ENCODE measurements around the gene FARP1.

FARP1 gene

DNA sequence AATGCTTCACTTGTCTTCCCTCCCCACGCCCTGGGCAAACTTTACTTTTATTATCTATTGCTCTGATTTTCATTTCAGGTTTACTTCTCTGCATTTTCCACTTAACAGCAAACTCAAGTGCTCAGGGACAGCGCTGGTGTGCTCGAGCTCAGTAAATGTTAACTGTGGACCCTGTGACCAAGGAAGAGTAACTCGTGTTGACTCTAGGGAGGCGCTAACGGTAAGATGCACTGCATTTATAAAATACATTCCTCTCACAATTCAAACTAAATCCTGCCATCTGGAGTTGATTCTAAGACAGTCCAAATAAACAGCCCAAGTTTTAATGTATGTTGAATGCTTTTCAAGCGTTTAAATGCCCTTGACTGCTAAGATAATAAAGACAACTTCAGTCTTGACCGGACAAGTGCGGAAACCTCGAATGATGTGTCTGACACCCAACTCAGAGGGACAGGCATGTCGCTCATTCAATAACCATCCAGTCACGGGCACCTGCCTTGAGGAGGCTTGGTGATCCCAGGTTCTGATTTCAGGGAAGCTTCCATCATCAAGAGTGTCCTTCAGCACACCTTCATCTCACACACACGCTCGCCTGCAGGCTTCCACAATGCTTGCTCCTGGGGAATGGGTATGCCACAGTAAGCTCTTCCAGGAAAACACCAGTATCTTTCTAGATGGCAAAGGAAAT is 340.9 kb downstream of the FARP1 start:
- TF ChIP-seq, protein P1, sequence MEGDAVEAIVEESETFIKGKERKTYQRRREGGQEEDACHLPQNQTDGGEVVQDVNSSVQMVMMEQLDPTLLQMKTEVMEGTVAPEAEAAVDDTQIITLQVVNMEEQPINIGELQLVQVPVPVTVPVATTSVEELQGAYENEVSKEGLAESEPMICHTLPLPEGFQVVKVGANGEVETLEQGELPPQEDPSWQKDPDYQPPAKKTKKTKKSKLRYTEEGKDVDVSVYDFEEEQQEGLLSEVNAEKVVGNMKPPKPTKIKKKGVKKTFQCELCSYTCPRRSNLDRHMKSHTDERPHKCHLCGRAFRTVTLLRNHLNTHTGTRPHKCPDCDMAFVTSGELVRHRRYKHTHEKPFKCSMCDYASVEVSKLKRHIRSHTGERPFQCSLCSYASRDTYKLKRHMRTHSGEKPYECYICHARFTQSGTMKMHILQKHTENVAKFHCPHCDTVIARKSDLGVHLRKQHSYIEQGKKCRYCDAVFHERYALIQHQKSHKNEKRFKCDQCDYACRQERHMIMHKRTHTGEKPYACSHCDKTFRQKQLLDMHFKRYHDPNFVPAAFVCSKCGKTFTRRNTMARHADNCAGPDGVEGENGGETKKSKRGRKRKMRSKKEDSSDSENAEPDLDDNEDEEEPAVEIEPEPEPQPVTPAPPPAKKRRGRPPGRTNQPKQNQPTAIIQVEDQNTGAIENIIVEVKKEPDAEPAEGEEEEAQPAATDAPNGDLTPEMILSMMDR (IDR thresholded peaks at IDR 0.05): no peak
- H3K27me3 ChIP-seq: no peaks in the 10 kb centered on the region
- H3K9me3 ChIP-seq: no peaks in the 10 kb centered on the region
- H3K36me3 ChIP-seq: peaks cover 9% of the 10 kb centered on the region
- H3K4me1 ChIP-seq (ENCODE audit: control insufficient read depth in 1 of 2, insufficient read depth in 1 of 2, low read depth in 1 of 2, low read length in 1 of 2): peaks cover 29 to 35% of the 10 kb centered on the region in 2 experiments
- no peak overlapping the region for H3K4me3 ChIP-seq (ENCODE audit: low read depth in 1 of 2, low read length in 1 of 2)
- H3K27ac ChIP-seq: peak overlapping the region; percentile 89

DNA sequence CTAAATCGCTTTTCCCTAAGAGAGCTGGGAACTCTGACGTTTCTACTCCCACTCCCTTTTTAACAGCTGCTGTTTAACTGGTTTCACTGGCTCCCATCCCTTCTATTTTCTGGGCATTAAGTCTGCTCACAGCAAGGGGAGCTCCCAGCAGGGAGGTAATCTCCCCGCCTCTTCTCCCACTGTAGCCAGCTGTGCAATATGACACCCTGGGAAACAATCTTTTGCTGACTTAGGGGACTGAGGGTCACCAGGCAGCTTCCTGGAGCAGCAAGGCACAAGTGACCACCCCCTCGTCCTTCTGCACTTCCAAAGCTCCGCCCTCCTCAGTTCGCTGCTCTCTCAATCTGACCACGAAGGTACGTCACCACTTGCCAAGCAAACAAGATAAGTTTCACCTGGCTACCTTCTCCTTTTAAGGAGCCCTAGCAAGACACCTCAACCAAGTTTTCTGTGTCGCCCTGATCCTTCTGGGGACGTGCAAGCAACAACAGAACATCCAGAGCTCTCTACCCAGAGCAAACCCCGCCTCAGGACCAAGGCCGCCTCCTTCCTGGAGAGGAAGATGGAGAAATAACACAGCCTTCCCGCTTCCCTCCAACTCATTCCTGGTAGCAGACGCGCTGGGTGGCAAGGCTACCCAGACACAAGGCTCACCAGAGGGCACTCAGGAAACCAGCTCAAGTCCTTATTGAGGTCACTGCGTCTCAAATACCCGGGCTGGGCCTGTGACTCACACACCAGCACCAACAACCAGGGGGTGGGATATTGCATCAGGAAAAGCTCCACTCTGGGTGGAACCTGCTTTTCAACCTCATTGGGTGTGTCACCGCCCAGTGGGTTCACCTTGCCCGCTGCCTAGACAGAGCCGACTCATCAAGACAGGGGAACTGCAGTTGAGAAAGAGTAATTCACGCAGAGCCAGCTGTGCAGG is 341.7 kb downstream of the FARP1 start:
- no peaks in the 10 kb centered on the region for H3K27me3 ChIP-seq
- TF ChIP-seq, protein P1 (IDR thresholded peaks at IDR 0.05): no peak
- H3K27ac ChIP-seq: peak overlapping the region; percentile 89
- H3K4me3 ChIP-seq (ENCODE audit: low read depth in 1 of 2, low read length in 1 of 2): peak overlapping the region; percentile 24 to 30
- peaks cover 29 to 35% of the 10 kb centered on the region in 2 experiments for H3K4me1 ChIP-seq (ENCODE audit: control insufficient read depth in 1 of 2, insufficient read depth in 1 of 2, low read depth in 1 of 2, low read length in 1 of 2)
- no peaks in the 10 kb centered on the region for H3K9me3 ChIP-seq
- H3K36me3 ChIP-seq: peaks cover 9% of the 10 kb centered on the region

DNA sequence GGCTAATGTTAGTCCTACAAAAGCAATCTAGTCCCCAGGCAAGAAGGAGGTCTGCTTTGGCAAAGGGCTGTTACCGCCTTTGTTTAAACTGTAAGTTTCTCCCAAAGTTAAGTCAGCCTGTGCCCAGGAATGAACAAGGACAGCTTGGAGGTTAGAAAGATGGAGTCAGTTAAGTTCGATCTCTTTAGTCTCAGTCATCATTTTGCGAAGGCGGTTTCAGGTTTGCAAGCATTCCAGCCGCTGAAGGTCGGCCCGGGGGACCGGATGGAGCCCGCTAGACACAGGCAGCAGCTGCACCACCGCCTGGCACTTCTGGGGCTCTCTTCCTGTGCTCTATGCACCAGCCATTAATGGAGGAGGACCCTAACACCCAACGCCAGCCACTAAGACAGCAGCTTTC is 342.7 kb downstream of the FARP1 start:
- peaks cover 9% of the 10 kb centered on the region for H3K36me3 ChIP-seq
- H3K27me3 ChIP-seq: no peaks in the 10 kb centered on the region
- peak overlapping the region; percentile 89 for H3K27ac ChIP-seq
- TF ChIP-seq, protein P1 (IDR thresholded peaks at IDR 0.05): no peak
- H3K4me1 ChIP-seq (ENCODE audit: control insufficient read depth in 1 of 2, insufficient read depth in 1 of 2, low read depth in 1 of 2, low read length in 1 of 2): peaks cover 29 to 35% of the 10 kb centered on the region in 2 experiments
- no peaks in the 10 kb centered on the region for H3K9me3 ChIP-seq
- H3K4me3 ChIP-seq (ENCODE audit: low read depth in 1 of 2, low read length in 1 of 2): no peak overlapping the region

DNA sequence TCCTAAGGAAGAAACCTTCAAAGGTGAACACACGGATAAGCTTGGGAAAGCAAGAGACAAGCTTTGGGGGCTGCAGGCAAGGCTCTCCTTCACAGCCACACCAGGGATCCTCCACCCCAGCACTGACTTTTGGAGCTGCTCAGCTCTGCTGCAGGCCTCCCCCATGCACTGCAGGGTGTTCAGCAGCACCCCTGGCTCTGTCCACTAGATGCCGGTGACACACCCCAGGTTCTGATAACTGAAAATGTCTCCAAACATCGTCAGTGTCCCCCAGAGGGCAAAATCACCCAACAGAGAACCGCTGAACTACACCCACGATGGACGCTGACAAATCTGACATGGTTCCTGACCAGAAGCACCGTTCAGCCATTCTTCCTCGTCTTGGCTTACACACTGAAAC is 343.5 kb downstream of the FARP1 start:
- Histone ChIP-seq H3K27me3 (no peaks in the 10 kb centered on the region), H3K36me3 (peaks cover 3% of the 10 kb centered on the region), H3K9me3 (no peaks in the 10 kb centered on the region), H3K27ac (no peak overlapping the region), H3K4me3 (ENCODE audit: low read depth in 1 of 2, low read length in 1 of 2) (no peak overlapping the region), H3K4me1 (ENCODE audit: control insufficient read depth in 1 of 2, insufficient read depth in 1 of 2, low read depth in 1 of 2, low read length in 1 of 2) (peaks cover 29 to 35% of the 10 kb centered on the region in 2 experiments)
- TF ChIP-seq, protein P1 (IDR thresholded peaks at IDR 0.05): no peak

DNA sequence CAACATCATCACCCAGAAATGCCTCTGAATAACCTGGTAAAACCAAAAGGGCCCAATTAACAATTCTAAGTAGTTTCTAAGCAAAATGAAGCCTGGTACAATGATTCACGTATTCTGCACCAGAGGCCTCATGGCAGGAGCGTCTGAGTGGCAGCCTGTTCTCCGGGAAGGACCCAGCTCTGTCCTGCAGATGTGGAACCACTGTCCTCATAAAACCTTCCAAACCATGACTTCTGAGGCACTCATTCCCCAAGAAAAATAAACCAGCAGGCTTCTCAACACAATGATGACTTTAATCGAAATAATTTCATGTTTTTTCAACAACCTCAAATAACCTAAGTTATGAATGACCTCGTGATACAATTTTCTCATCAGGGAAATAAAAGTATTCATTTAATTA is 344.1 kb downstream of the FARP1 start:
- H3K9me3 ChIP-seq: no peaks in the 10 kb centered on the region
- H3K4me3 ChIP-seq (ENCODE audit: low read depth in 1 of 2, low read length in 1 of 2): no peak overlapping the region
- H3K4me1 ChIP-seq (ENCODE audit: control insufficient read depth in 1 of 2, insufficient read depth in 1 of 2, low read depth in 1 of 2, low read length in 1 of 2): peaks cover 29 to 35% of the 10 kb centered on the region in 2 experiments
- TF ChIP-seq, protein P1 (IDR thresholded peaks at IDR 0.05): no peak
- no peaks in the 10 kb centered on the region for H3K27me3 ChIP-seq
- H3K27ac ChIP-seq: no peak overlapping the region
- no peaks in the 10 kb centered on the region for H3K36me3 ChIP-seq

Measured in neutrophil (primary cell).